HK-2 (cell line): ENCODE results near the gene CNPY4.

Experiments
- DNase-seq: peaks from one replicate; pipeline ENCODE4 v3.0.0-alpha.2; 2018; ENCODE audit not compliant: unreplicated experiment

Gene CNPY4

DNA sequence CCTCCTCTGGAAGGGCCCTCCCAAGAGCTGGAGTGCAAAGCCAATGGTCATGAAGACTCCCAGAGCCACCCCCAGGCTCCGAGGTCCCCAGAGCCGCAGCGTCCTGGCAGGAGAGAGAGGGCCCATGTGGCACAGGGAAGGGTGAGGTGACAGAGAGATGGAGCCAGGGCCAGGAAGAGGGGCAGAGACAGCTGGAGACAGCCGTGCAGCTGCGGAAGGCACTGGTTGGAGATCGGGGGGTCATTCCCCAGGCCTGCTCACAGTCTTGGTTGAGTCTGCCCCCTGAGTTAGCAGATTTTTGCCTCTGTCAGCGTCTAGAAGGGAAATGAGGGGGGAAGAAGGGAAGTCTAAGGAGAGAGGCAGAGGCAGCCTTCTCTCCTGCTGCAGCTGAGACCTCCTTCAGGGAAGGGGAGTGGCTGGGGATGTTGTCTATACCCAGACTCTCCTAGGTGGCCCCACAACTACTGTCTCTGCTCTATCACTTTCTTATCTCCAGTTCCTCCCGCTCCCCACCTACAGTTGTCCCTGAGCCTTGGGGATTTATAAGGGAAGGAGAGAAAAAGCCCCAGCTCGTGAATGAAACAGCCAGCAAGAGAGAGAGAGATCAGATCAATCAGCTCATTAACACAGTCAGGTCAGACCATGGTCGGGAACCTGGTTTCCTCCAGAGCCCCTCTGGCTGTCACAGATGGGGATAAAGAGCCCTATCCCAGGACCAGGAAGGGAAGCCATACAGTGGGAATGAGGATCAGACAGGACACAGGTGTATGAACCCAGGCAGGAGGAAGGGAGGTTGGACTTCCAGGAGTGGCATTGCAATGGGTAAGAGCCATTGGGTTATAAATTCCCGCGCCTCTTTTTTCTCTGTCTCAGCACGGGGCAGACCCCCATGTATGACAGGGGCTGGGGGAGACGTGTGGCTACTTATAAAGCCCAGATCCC lies 47.8 kb downstream of the CNPY4 start:
- DNase-seq: no peak

GRCh38 chr7:100167912-100168323 lies 48.5 kb downstream of the CNPY4 start:
- no peak for DNase-seq

GRCh38 chr7:100169147-100169850 lies 49.9 kb downstream of the CNPY4 start:
- no peak for DNase-seq

DNA sequence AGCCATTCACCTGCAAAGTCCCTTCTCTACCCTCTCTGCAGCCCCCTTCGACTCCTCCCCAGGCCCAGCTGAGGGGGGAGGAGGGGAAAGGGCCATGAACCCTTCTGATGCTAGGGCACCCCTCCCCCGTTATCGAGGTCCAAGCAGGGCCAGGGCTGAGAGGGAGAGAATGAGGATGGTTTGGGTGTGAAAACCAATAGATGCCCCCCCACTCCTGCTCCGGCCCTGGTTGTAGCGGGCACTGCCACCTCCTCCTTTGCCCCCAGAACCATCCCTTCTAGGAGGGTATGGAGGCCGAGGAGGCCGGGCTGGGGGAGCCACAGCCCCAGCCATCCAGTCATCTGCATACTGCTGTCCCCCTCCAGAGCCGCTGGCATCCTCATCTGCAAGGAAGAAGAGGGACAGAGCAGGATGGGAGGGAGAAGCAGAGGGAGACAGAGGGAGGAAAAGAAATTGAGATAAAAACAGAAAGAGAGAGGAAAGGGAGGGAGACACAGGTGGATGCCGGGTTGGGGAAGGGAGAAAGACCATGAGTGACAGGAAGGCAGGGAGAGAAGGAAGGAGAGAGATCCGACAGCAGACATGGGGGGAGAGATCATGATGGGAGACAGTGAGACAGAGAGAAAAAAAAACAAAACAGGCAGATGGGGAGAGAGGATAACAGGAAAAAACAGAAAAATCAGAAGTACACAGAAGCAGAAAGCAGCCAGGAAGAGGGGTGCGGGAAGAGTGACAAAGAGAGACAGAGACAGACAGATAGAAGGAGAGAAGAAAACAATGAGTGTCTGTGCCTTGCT lies 50.9 kb downstream of the CNPY4 start:
- DNase-seq: no peak

- DNase-seq: no peak
Measured at GRCh38 chr7:100171087-100171681, 51.8 kb downstream of the CNPY4 start.

- DNase-seq: no peak
Measured at GRCh38 chr7:100171840-100172239, 52.4 kb downstream of the CNPY4 start.

GRCh38 chr7:100173806-100174495 lies 54.5 kb downstream of the CNPY4 start:
- DNase-seq: no peak

GRCh38 chr7:100174582-100174981 lies 55.1 kb downstream of the CNPY4 start:
- DNase-seq: no peak
